ENCODE data around the gene SACM1L.

DNA sequence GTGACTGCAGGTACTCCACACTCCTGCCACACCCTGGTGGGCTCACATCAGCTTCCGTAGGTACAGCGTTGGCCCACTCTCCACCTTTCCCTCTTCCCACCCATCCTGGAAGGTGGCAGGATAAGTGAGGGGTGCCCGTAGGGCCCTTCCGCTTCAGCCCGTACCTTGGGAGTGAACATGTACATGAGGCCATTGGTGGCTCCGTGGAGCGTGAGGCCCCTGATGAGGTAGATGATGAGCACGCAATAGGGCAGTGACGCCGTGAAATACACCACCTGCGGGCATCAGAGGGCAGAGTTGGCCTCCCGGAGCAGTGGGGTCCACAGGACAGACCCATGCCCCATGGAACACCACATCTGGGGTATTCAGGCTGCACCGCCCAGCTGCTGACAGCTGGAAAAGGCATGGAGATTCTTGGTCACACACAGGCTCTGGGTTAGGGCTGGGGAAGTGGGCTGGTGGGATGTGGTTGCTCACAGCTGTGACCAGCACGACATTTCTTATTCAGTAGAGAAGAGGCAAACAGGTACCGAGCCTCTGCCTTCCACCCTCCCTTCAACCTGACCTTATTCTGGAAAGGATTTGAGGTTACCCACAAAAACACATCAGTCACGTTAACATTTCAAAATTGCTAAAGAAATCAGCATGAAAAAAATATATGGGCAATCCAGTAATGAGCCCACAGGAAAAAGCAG, 83.3 kb downstream of the SACM1L start:
- no peak for TF ChIP-seq ZNF720 (CRISPR knock-in tag; IDR thresholded peaks at IDR 0.05)
- TF ChIP-seq, protein P1, sequence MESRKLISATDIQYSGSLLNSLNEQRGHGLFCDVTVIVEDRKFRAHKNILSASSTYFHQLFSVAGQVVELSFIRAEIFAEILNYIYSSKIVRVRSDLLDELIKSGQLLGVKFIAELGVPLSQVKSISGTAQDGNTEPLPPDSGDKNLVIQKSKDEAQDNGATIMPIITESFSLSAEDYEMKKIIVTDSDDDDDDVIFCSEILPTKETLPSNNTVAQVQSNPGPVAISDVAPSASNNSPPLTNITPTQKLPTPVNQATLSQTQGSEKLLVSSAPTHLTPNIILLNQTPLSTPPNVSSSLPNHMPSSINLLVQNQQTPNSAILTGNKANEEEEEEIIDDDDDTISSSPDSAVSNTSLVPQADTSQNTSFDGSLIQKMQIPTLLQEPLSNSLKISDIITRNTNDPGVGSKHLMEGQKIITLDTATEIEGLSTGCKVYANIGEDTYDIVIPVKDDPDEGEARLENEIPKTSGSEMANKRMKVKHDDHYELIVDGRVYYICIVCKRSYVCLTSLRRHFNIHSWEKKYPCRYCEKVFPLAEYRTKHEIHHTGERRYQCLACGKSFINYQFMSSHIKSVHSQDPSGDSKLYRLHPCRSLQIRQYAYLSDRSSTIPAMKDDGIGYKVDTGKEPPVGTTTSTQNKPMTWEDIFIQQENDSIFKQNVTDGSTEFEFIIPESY (CRISPR knock-in tag; IDR thresholded peaks at IDR 0.05): no peak
- TF ChIP-seq POLR2A (IDR thresholded peaks at IDR 0.05; ENCODE audit: insufficient read depth in 1 of 2, low read depth in 2 of 2, low read length in 2 of 2): no peak
- TF ChIP-seq, protein P2, sequence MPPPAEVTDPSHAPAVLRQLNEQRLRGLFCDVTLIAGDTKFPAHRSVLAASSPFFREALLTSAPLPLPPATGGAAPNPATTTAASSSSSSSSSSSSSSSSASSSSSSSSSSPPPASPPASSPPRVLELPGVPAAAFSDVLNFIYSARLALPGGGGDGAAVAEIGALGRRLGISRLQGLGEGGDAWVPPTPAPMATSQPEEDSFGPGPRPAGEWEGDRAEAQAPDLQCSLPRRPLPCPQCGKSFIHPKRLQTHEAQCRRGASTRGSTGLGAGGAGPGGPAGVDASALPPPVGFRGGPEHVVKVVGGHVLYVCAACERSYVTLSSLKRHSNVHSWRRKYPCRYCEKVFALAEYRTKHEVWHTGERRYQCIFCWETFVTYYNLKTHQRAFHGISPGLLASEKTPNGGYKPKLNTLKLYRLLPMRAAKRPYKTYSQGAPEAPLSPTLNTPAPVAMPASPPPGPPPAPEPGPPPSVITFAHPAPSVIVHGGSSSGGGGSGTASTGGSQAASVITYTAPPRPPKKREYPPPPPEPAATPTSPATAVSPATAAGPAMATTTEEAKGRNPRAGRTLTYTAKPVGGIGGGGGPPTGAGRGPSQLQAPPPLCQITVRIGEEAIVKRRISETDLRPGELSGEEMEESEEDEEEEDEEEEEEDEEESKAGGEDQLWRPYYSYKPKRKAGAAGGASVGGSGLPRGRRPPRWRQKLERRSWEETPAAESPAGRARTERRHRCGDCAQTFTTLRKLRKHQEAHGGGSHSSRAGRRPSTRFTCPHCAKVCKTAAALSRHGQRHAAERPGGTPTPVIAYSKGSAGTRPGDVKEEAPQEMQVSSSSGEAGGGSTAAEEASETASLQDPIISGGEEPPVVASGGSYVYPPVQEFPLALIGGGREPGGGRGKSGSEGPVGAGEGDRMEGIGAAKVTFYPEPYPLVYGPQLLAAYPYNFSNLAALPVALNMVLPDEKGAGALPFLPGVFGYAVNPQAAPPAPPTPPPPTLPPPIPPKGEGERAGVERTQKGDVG (CRISPR knock-in tag; IDR thresholded peaks at IDR 0.05; ENCODE audit: borderline replicate concordance): no peak
- TF ChIP-seq, protein P3, sequence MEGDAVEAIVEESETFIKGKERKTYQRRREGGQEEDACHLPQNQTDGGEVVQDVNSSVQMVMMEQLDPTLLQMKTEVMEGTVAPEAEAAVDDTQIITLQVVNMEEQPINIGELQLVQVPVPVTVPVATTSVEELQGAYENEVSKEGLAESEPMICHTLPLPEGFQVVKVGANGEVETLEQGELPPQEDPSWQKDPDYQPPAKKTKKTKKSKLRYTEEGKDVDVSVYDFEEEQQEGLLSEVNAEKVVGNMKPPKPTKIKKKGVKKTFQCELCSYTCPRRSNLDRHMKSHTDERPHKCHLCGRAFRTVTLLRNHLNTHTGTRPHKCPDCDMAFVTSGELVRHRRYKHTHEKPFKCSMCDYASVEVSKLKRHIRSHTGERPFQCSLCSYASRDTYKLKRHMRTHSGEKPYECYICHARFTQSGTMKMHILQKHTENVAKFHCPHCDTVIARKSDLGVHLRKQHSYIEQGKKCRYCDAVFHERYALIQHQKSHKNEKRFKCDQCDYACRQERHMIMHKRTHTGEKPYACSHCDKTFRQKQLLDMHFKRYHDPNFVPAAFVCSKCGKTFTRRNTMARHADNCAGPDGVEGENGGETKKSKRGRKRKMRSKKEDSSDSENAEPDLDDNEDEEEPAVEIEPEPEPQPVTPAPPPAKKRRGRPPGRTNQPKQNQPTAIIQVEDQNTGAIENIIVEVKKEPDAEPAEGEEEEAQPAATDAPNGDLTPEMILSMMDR (CRISPR knock-in tag; IDR thresholded peaks at IDR 0.05): no peak
- no peak for TF ChIP-seq ETV6 (CRISPR knock-in tag; conservative IDR thresholded peaks at IDR 0.05)
- TF ChIP-seq MAFF (IDR thresholded peaks at IDR 0.05; ENCODE audit: low read depth, low read length): no peak
- TF ChIP-seq, protein P4, sequence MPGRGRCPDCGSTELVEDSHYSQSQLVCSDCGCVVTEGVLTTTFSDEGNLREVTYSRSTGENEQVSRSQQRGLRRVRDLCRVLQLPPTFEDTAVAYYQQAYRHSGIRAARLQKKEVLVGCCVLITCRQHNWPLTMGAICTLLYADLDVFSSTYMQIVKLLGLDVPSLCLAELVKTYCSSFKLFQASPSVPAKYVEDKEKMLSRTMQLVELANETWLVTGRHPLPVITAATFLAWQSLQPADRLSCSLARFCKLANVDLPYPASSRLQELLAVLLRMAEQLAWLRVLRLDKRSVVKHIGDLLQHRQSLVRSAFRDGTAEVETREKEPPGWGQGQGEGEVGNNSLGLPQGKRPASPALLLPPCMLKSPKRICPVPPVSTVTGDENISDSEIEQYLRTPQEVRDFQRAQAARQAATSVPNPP (CRISPR knock-in tag; IDR thresholded peaks at IDR 0.05): no peak
- TF ChIP-seq BRCA1 (CRISPR knock-in tag; IDR thresholded peaks at IDR 0.05): no peak
- TF ChIP-seq MXI1 (IDR thresholded peaks at IDR 0.05; ENCODE audit: borderline replicate concordance, low read depth, low read length): no peak
